Islet of Langerhans (tissue), 1 donor: ENCODE data around the gene SCIN.
A peak's percentile ranks its signal among the peaks of the same experiment; 100 is the strongest.
"Not testable (repeated sequence)": the region's sequence is repeated elsewhere in the genome, so short reads cannot be mapped to it uniquely, and the experiment has no call there.

Source experiments
- FAIRE-seq: peaks from one replicate; lab custom pipeline; 2011; peaks lifted over from hg19 to GRCh38; lab: Jason Lieb, UNC

The SCIN gene

GRCh38 chr7:12619461-12620069 is 49.0 kb downstream of the SCIN start:
- FAIRE-seq = no peak

- no peak for FAIRE-seq
Measured at GRCh38 chr7:12620371-12620770, 49.9 kb downstream of the SCIN start.

GRCh38 chr7:12623223-12623622 is 52.7 kb downstream of the SCIN start:
- no peak for FAIRE-seq

GRCh38 chr7:12623885-12624498 is 53.5 kb downstream of the SCIN start:
- FAIRE-seq = peak; percentile 100

GRCh38 chr7:12625836-12626235 is 55.3 kb downstream of the SCIN start:
- no peak for FAIRE-seq

- no peak for FAIRE-seq
Measured at GRCh38 chr7:12629816-12630512, 59.4 kb downstream of the SCIN start.

GRCh38 chr7:12630513-12630819 is 59.9 kb downstream of the SCIN start:
- no peak for FAIRE-seq

- FAIRE-seq = no peak
Measured at GRCh38 chr7:12633582-12633981, 63.1 kb downstream of the SCIN start.

GRCh38 chr7:12635830-12636229 is 65.3 kb downstream of the SCIN start:
- FAIRE-seq = no peak

- FAIRE-seq = no peak
Measured at GRCh38 chr7:12637328-12637727, 66.8 kb downstream of the SCIN start.

- FAIRE-seq = no peak
Measured at GRCh38 chr7:12637819-12638592, 67.5 kb downstream of the SCIN start.

- FAIRE-seq = peak; percentile 98
Measured at GRCh38 chr7:12638851-12639456, 68.4 kb downstream of the SCIN start.

- FAIRE-seq = no peak
Measured at GRCh38 chr7:12640299-12641096, 70.0 kb downstream of the SCIN start.

- no peak for FAIRE-seq
Measured at GRCh38 chr7:12641196-12641595, 70.7 kb downstream of the SCIN start.

- no peak for FAIRE-seq
Measured at GRCh38 chr7:12642508-12642907, 72.0 kb downstream of the SCIN start.

- no peak for FAIRE-seq
Measured at GRCh38 chr7:12643001-12643643, 72.6 kb downstream of the SCIN start.

- FAIRE-seq = no peak
Measured at GRCh38 chr7:12643644-12644043, 73.1 kb downstream of the SCIN start.

GRCh38 chr7:12645212-12645611 is 74.7 kb downstream of the SCIN start:
- FAIRE-seq = not testable (repeated sequence)

- FAIRE-seq = no peak
Measured at GRCh38 chr7:12646139-12646538, 75.6 kb downstream of the SCIN start.

- FAIRE-seq = peak; percentile 30
Measured at GRCh38 chr7:12647364-12648219, 77.1 kb downstream of the SCIN start.
